ENCODE results near the gene ACTA1.

DNA sequence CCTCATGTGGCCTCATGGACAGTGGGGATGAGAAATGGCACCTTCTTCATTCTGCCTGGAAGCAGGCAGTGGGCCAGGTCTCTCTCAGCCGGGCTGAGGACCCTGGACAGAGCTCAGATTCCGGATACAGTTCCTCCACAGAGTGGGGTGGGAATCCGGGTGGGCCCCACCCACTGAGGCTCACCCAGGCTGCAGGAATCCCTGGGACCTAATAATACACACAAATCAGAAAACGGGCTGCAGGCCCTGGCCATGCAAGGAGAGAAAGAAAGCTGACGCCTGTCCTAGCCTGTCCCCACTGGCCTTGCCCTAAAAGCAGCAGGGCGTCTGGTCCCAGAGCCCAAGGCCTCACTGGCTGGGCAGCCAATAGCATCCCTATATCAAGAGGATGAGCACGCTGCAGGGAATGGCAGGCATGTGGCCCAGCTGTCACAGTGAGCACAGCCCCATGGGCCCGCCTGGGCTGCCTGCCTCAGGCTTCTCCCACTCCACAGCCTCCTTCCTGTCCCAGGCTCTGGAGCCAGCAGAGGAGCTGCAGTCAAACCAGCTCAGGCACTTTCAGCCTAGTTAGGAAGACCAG lies 25.3 kb downstream of the ACTA1 start:
- TF ChIP-seq CHD1 (IDR thresholded peaks at IDR 0.05; ENCODE audit: low read depth, low read length) (no peak), EZH2 (IDR thresholded peaks at IDR 0.05; ENCODE audit: low read depth, low read length, severe bottlenecking) (no peak), POLR2A (IDR thresholded peaks at IDR 0.05; ENCODE audit: control extremely low read depth in 1 of 2, low read depth in 2 of 2, low read length in 2 of 2) (no peak), SUZ12 (IDR thresholded peaks at IDR 0.05; ENCODE audit: low read length) (no peak), POLR2AphosphoS5 (IDR thresholded peaks at IDR 0.05; ENCODE audit: low read depth, low read length) (no peak), MAFK (IDR thresholded peaks at IDR 0.05; ENCODE audit: low read depth, low read length) (no peak), CBX5 (IDR thresholded peaks at IDR 0.05; ENCODE audit: low read depth, low read length) (no peak), NRF1 (IDR thresholded peaks at IDR 0.05; ENCODE audit: low read depth, low read length) (no peak)
- TF ChIP-seq, protein P1, sequence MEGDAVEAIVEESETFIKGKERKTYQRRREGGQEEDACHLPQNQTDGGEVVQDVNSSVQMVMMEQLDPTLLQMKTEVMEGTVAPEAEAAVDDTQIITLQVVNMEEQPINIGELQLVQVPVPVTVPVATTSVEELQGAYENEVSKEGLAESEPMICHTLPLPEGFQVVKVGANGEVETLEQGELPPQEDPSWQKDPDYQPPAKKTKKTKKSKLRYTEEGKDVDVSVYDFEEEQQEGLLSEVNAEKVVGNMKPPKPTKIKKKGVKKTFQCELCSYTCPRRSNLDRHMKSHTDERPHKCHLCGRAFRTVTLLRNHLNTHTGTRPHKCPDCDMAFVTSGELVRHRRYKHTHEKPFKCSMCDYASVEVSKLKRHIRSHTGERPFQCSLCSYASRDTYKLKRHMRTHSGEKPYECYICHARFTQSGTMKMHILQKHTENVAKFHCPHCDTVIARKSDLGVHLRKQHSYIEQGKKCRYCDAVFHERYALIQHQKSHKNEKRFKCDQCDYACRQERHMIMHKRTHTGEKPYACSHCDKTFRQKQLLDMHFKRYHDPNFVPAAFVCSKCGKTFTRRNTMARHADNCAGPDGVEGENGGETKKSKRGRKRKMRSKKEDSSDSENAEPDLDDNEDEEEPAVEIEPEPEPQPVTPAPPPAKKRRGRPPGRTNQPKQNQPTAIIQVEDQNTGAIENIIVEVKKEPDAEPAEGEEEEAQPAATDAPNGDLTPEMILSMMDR (IDR thresholded peaks at IDR 0.05; ENCODE audit: control extremely low read depth in 1 of 3, insufficient read depth in 1 of 3, low read depth in 1 of 3, low read length in 3 of 3), result no peak

Measured in H1 (cell line).